Activated T-cell treated with anti-CD3 and anti-CD28 coated beads, Interleukin-2, amount 50 U/mL, for 72 hours (primary cell): Measurements from ENCODE around the gene CAMTA1. TPM values are rescaled to one million over a fixed set of nuclear protein-coding genes. Genes with fewer than 3 reads are reported as not detected.

Source experiments
- ATAC-seq, 2 donors: fragments of 150-1000 bp; cut with Tn5 transposase; replicated peaks in 1 of 2; 2 replicates each; pipeline ENCODE4 v1.10.0; 2021; ENCODE audit warnings: moderate library complexity in 2 of 2, mild to moderate bottlenecking in 1 of 2
- DNase-seq, 2 donors: peaks; one replicate each; pipeline ENCODE4 v3.0.0; 2021 to 2022; ENCODE audit warnings: mixed read lengths in 1 of 2
- H3K27ac Mint-ChIP-seq: one replicate; pipeline ENCODE4 v1.8.0; 2022; ENCODE audit warnings: mild to moderate bottlenecking, moderate library complexity, mixed read lengths
- H3K27me3 Mint-ChIP-seq: one replicate; pipeline ENCODE4 v1.8.0; 2022; ENCODE audit warnings: low read depth, mixed read lengths
- H3K36me3 Mint-ChIP-seq, 2 donors: one replicate each; pipeline ENCODE4 v1.8.0; 2022; ENCODE audit warnings: mixed read lengths in 2 of 2, mild to moderate bottlenecking in 1 of 2; ENCODE audit not compliant: insufficient read depth in 2 of 2
- H3K4me1 Mint-ChIP-seq: one replicate; pipeline ENCODE4 v1.8.0; 2022; ENCODE audit warnings: low read depth, mixed read lengths
- H3K4me3 Mint-ChIP-seq, 2 donors: one replicate each; pipeline ENCODE4 v1.8.0; 2022; ENCODE audit warnings: mild to moderate bottlenecking in 2 of 2, mixed read lengths in 2 of 2, moderate library complexity in 2 of 2
- H3K9me3 Mint-ChIP-seq, 2 donors: one replicate each; pipeline ENCODE4 v1.8.0; 2022; ENCODE audit warnings: mixed read lengths in 2 of 2
- total RNA-seq, 2 donors: library from RNA; stranded (reverse); gene quantifications; one replicate each; pipeline ENCODE4 v1.2.3, GENCODE V29; 2022

Gene CAMTA1
- total RNA-seq, 2 donors from 2014 or later: 47.8 to 63.3 TPM

DNA sequence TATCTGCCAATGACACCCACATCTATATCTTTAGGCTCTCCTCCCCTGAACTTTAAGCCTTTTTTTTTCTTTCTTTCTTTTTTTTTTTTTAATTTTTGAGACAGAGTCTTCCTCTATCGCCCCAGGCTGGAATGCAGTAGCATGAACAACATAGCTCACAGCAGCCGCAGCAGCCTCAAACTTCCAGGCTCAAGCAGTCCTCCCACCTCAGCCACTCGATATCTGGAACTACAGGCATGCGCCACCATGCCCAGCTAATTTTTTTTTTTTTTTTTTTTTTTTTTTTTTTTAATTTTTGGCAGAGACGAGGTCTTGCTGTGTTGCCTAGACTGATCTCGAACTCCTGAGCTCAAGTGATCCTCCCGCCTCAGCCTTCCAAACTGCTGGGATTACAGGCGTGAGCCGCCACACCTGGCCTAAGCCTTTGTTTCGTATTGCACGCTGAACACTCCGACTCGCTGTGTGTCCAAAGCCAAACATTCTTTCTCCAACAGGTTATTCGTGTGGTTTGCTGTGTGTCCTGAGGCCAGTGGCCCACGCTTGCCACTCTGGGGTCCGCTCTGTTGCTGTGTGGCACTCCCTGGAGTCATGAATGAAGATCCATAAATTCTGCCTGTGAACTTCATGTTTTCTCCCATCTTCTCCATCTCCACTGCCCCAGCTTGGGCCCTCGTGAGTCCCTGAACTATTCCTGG is 119.4 kb downstream of the CAMTA1 start:
- DNase-seq: no peak
- no peak overlapping the region for H3K4me3 Mint-ChIP-seq
- H3K4me1 Mint-ChIP-seq: peaks cover 5% of the 10 kb centered on the region

DNA sequence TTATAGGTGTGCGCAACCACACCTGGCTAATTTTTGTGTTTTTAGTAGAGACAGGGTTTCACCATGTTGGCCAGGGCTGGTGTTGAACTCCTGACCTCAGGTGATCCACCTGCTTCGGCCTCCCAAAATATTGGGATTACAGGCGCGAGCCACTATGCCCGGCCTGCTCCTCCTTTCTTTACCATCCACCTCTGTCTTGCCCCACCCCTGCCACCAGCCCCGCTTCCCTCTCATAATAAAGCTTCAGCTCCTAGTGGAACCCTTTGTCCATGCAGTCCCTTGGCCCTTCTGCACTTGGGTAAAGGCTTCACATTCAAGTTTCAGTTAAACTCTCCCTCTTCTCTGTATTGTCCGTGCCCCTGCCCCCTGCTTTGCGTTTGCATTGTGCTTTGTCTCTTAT is 120.1 kb downstream of the CAMTA1 start:
- Mint-ChIP-seq H3K4me1 (peaks cover 5% of the 10 kb centered on the region), H3K27ac (no peak overlapping the region), H3K27me3 (peaks cover 12% of the 10 kb centered on the region), H3K4me3 (no peak overlapping the region), H3K36me3 (no peaks in the 10 kb centered on the region), H3K9me3 (peaks cover 0 to 2% of the 10 kb centered on the region in 2 donors)
- DNase-seq (no peak), ATAC-seq (no peak)

More for the DNA sequence above, 119.4 kb downstream of the CAMTA1 start:
- peaks cover 0 to 2% of the 10 kb centered on the region in 2 donors for H3K9me3 Mint-ChIP-seq
- no peak overlapping the region for H3K27ac Mint-ChIP-seq
- H3K36me3 Mint-ChIP-seq: no peaks in the 10 kb centered on the region
- H3K27me3 Mint-ChIP-seq: peaks cover 10% of the 10 kb centered on the region
- ATAC-seq: no peak

DNA sequence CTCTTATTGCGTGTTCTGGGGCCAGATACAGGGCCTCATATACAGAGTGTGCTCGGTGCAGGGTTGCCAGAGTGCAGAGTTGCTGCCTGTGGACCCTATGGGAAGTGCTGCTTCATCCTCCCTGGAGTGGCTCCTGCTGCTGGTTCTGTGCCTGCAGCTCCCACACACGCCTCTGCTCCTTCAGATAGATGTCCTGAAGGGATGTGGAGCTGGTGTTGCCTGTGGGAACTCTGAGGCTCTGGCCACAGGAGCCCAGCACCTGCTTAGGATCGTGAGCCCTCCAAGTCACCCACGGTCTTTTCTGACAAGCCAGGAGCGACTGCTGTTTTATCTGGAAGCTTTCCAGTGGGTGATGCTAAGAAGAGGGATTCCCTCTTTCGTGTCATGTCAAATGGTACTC is 120.5 kb downstream of the CAMTA1 start:
- Mint-ChIP-seq H3K4me3 (no peak overlapping the region), H3K4me1 (peaks cover 5% of the 10 kb centered on the region), H3K9me3 (peaks cover 0 to 2% of the 10 kb centered on the region in 2 donors), H3K27me3 (peaks cover 15% of the 10 kb centered on the region), H3K36me3 (no peaks in the 10 kb centered on the region), H3K27ac (no peak overlapping the region)
- ATAC-seq: no peak
- no peak for DNase-seq

DNA sequence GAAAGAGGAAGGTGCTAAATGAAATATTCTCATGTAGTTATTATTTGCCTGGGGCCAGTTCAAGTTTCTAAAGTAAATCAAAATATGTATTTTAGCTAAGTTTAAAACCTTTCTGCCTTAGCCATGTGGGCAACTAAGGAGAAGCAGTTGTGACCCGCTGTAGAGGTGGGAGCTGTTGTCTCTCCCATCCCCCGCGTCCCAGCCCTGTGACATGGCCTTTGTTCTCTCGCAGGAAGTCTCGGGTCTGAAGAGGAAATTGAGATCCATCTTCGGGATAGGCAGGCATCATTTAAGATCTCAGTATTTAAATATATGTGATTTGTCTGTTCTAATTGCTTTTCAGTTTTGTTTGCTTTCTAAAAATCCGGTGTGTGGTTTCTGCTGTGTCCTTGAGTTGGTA is 121.5 kb downstream of the CAMTA1 start:
- no peak for DNase-seq
- no peaks in the 10 kb centered on the region for H3K36me3 Mint-ChIP-seq
- ATAC-seq: no peak
- peaks cover 0 to 2% of the 10 kb centered on the region in 2 donors for H3K9me3 Mint-ChIP-seq
- no peak overlapping the region for H3K4me3 Mint-ChIP-seq
- H3K27me3 Mint-ChIP-seq: peaks cover 15% of the 10 kb centered on the region
- H3K27ac Mint-ChIP-seq: no peak overlapping the region
- peaks cover 5% of the 10 kb centered on the region for H3K4me1 Mint-ChIP-seq

DNA sequence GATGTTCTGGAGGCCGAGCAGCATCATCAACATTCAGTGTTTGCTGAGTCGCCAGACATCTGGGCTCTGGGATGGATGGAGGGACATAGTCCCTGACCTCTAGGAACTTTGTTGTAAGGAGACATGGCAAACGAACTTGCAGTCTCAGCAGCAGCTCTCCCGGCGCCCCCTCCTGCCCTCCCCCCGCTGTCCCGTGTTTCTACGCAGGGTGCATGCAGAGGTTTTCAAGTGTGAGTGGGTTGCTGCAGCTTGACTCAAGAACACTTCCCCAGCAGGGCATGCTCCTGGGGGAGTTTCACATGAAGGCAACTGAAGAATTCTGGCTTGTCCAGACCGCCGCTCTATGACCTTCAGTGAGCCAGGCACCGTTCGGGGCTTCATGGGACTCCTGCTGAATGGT is 121.9 kb downstream of the CAMTA1 start:
- Mint-ChIP-seq H3K36me3 (no peaks in the 10 kb centered on the region), H3K9me3 (peaks cover 0 to 2% of the 10 kb centered on the region in 2 donors), H3K4me3 (no peak overlapping the region), H3K4me1 (peaks cover 5% of the 10 kb centered on the region), H3K27me3 (peaks cover 15% of the 10 kb centered on the region), H3K27ac (no peak overlapping the region)
- no peak for DNase-seq
- no peak for ATAC-seq

DNA sequence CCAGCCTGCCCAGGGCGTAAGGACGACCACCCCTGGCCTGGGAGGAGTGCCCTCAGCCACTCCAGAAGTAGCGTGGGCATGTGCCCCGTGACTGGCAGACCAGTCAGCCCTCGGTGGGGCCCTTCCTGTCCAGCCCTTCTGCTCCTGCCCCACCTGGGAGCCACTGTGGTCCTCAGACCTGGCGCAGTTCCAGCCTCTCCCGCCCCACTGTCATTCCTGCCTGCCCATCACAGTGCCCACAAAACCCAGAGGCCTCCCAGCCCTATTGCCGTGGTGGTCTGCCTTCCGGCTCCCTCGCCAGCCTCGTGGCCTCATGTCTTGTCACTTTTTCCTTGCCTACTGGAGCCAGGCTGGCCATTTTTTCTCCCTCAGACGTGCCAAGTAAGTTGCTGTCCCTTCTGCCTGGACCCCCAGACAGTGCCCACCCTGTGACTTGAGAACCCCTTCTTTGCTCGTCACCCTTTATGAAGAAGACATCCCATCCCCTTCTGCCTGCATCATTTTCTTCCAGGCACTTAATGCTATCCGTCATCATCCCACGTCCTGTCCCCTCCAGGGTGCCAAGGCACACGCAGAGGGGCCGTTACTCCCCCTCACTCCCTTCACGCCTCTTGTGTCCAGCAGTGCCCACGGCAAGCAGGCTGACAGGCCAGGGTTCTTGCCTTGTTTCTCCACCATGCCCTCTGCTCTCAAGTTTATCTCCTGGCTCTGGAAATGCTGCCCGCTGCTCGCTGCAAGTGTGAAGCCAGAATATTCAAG is 122.6 kb downstream of the CAMTA1 start:
- peaks cover 5% of the 10 kb centered on the region for H3K4me1 Mint-ChIP-seq
- H3K4me3 Mint-ChIP-seq: no peak overlapping the region
- DNase-seq (no peak), ATAC-seq (no peak)
- H3K36me3 Mint-ChIP-seq: no peaks in the 10 kb centered on the region
- peaks cover 15% of the 10 kb centered on the region for H3K27me3 Mint-ChIP-seq
- peaks cover 0 to 2% of the 10 kb centered on the region in 2 donors for H3K9me3 Mint-ChIP-seq
- no peak overlapping the region for H3K27ac Mint-ChIP-seq

DNA sequence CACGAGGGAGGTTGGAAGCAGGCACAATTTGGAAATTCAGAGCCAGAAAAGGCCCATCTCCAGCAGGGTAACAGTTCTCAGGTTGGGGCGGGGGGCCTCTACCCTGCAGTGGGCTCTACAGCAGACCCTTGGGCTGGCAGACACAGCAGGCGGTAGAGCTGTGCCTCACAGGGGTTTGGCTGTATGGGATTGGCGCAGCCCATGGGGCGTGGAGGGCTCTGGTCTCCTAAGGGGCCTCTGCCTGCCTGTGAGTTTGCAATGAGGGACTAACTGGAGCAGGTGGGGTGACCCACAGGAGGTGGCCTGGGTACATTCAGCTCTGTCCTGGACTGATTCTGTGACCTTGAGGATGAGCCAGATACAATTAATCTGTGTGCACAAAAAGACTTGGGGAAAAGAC is 124.1 kb downstream of the CAMTA1 start:
- H3K27ac Mint-ChIP-seq: no peak overlapping the region
- peaks cover 0 to 2% of the 10 kb centered on the region in 2 donors for H3K36me3 Mint-ChIP-seq
- H3K27me3 Mint-ChIP-seq: peaks cover 24% of the 10 kb centered on the region
- DNase-seq (no peak), ATAC-seq (no peak)
- H3K4me3 Mint-ChIP-seq: no peak overlapping the region
- peaks cover 0 to 3% of the 10 kb centered on the region in 2 donors for H3K9me3 Mint-ChIP-seq
- H3K4me1 Mint-ChIP-seq: peaks cover 5% of the 10 kb centered on the region

DNA sequence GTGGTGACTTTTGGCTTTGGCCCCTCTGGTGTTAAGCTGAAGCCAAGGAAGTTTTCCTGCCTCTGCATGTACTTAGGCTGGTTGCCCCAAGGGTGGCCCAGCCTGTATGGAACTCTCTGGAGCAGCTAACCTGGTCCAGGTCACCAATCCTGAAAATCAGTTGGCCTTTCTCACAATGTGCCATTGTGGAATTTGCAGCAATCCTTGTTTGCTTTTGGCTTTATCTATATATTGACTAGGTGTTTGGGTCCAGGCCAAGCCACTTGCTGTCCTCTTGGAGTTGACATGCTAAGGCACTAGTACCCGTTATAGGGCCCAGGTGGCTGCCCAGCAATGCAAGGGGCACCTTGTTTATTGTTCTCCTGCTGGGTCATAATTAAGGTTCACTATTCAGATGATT is 124.6 kb downstream of the CAMTA1 start:
- Mint-ChIP-seq H3K27me3 (peaks cover 24% of the 10 kb centered on the region), H3K4me1 (peaks cover 5% of the 10 kb centered on the region), H3K4me3 (no peak overlapping the region), H3K27ac (no peak overlapping the region), H3K36me3 (peaks cover 0 to 2% of the 10 kb centered on the region in 2 donors), H3K9me3 (peaks cover 0 to 3% of the 10 kb centered on the region in 2 donors)
- ATAC-seq: no peak
- no peak for DNase-seq

DNA sequence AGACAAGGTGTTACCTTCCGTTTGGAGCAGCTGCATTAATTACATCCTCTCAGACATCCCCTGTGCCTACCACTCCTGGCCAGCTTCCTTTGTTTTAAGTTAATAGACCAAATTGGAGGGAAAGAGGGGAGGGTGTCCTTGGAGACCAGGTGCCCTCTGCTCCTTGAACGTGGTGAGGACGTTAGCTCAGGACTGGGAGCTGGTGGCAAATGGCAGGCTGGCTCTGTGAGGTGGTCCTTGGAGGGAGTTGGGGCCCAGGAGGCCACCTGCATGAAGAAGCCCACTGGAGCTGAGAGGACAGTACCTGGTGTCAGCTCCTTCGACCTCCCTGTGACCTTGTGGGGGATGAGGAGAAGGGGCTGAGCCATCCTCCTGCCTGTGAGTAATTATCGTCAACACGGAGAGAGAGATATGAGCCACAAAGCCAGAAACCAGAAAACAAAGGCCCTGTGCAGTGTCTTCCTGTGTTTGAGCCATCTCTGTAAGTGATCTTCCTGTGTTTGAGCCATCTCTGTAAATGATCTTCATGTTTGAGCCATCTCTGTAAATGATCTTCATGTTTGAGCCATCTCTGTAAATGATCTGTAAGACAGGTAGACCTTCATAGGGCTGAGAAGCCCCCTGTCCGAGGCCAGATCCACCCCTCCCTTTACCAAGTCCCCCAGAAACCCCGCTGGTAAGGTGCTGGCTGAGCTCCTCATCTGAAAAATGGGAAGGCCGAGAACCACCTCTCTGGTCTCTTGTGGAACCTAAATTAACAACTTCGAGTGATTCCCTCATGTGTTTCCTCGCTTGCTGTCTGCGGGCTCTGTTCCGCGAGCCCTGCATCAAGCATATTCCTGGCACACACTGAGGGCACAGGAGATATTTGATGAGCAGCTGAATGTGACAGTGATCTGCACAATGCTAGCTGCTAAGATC is 126.0 kb downstream of the CAMTA1 start:
- ATAC-seq: peak in 1 of 2 donors; percentile 21
- peaks cover 31% of the 10 kb centered on the region for H3K27me3 Mint-ChIP-seq
- H3K4me3 Mint-ChIP-seq: no peak overlapping the region
- H3K27ac Mint-ChIP-seq: no peak overlapping the region
- H3K36me3 Mint-ChIP-seq: peaks cover 0 to 2% of the 10 kb centered on the region in 2 donors
- no peak for DNase-seq
- H3K9me3 Mint-ChIP-seq: peaks cover 0 to 3% of the 10 kb centered on the region in 2 donors
- H3K4me1 Mint-ChIP-seq: peaks cover 5% of the 10 kb centered on the region

DNA sequence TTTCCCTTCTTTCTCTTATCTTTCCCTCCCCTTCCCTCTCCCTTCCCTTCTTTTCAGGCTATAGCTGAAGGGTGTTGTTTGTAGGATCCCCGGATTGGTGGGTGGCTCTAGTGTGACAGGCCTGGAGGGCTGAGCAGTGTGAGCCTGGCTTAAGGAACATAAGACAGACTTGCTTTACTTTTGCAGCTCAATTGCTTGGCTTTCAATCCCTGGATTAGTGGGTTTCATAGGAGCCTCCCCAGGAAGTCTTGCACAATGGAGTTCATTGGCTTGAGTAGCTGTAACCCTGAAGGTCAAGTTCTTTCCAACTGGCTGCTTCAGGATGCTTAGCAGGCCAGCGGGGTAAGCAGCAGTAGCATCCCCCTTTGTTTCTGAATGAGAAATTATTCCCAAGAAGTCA is 126.7 kb downstream of the CAMTA1 start:
- Mint-ChIP-seq H3K9me3 (peaks cover 0 to 3% of the 10 kb centered on the region in 2 donors), H3K4me1 (peaks cover 3% of the 10 kb centered on the region), H3K27ac (no peak overlapping the region), H3K4me3 (no peak overlapping the region), H3K27me3 (peaks cover 31% of the 10 kb centered on the region), H3K36me3 (peaks cover 0 to 2% of the 10 kb centered on the region in 2 donors)
- DNase-seq (no peak), ATAC-seq (no peak)

DNA sequence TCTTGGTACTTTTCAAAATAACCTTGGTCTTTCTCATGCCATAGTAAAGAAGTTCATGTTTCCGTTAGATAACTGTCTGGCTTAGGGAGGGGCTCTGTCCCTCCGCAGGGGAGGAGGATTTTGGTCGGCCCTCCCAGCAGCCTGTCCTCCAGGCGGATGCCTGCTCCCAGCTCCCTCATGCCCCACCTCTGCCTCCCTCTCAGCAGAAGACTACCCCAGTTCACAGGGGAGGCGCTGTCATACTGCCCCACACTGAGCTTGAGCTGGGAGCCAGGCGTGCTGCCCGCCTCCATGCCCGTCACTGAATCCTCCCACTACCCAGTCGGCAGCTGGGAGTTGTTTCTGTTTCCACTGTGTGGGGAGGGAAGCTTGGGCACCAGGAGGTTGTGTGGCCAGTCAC is 127.3 kb downstream of the CAMTA1 start:
- no peak for ATAC-seq
- Mint-ChIP-seq H3K4me1 (no peaks in the 10 kb centered on the region), H3K4me3 (no peak overlapping the region), H3K27ac (no peak overlapping the region), H3K27me3 (peaks cover 37% of the 10 kb centered on the region), H3K9me3 (peaks cover 0 to 3% of the 10 kb centered on the region in 2 donors), H3K36me3 (peaks cover 0 to 2% of the 10 kb centered on the region in 2 donors)
- DNase-seq: no peak

DNA sequence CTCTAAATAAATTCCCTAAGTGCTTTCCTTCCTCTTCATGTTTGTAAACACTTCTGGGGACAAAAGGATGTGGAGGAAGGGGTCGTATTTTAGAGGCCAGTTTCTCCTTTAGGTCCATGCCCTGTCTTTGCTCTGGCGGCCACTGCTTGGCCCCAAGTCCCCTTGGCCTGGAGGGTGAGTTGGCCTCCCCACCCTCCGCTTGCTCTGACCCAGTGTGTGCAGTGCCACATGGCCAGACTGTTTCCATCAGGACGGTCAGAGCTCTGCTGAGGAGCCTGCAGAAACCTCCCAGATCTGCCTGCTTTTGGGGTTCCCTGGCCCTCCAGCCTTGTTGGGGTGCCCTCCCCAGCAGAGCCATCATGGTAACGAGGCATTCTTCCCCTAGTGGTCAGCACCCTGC is 127.8 kb downstream of the CAMTA1 start:
- ATAC-seq: no peak
- Mint-ChIP-seq H3K27me3 (peaks cover 33% of the 10 kb centered on the region), H3K4me3 (no peak overlapping the region), H3K9me3 (peaks cover 0 to 3% of the 10 kb centered on the region in 2 donors), H3K27ac (no peak overlapping the region), H3K4me1 (no peaks in the 10 kb centered on the region), H3K36me3 (peaks cover 0 to 2% of the 10 kb centered on the region in 2 donors)
- DNase-seq: no peak

DNA sequence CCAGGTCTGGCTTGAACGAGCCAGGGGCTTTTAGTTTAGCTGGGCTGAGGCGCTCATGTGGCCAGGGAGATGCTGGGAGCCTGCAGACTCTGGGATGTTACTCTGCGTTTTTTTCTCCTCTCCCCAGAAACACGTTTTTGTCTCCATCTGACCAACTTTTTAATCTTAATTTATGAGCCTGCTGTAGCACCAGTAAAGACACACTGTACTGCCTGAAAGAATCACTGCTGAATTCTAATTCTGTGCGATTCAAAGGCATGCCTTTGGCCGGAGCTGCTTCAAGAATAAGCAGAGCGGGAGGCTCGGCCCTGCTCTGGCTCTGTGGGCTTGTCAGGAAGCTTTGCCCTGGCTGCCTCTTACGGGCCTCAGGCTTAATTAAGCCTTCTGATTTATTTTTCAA is 129.5 kb downstream of the CAMTA1 start:
- Mint-ChIP-seq H3K27me3 (peaks cover 28% of the 10 kb centered on the region), H3K4me3 (no peak overlapping the region), H3K36me3 (peaks cover 0 to 2% of the 10 kb centered on the region in 2 donors)

More for the DNA sequence above, 129.5 kb downstream of the CAMTA1 start:
- no peak overlapping the region for H3K27ac Mint-ChIP-seq
- peaks cover 0 to 3% of the 10 kb centered on the region in 2 donors for H3K9me3 Mint-ChIP-seq
- DNase-seq (no peak), ATAC-seq (no peak)
- no peaks in the 10 kb centered on the region for H3K4me1 Mint-ChIP-seq
